ENCODE data around the gene TMEM131.

Gene TMEM131

DNA sequence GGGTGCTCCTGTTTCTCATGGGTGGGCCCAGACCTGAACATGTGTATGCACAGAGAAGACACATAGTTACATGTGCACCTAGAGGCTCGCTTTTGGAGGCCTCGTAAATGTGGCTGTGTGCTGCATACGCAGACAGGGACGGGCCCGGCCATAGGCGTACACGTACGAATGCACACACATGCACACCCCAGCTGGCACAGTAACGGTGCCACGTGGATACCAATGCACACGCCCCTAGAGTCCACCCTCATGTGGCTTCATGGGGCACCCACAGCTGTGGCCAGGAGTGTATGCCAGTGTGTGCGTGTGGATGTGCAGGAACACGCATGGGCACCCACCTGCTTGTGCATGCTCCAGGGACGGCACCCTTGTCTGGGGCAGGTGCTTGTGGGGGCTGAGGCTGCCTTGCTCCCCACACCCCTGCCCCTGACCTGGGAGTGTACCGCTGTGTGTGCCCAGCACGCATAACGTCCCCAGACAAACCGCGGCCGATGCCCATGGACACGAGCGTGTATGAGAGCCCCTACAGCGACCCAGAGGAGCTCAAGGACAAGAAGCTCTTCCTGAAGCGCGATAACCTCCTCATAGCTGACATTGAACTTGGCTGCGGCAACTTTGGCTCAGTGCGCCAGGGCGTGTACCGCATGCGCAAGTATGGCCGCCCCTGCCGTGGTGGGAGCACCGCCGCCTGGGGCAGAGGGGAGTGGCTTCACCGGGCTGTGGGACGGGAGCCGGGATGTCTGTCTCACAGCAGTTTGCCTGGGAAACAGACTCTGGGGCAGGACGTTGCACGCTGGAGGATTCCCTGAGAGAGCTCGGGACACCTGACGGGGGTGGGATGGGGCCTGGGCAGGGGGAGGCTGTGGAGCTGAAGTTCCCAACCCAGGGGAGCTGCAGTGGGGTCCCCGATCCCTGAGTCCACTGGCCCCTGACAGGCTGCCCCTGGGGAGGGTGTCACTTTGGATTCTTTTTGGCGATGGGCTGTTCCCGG, 261.4 kb downstream of the TMEM131 start:
- no peak for DNase-seq

GRCh38 chr2:97733341-97734035, 262.3 kb downstream of the TMEM131 start:
- DNase-seq = no peak

- DNase-seq = no peak
These were observed 263.1 kb downstream of the TMEM131 start for GRCh38 chr2:97732436-97733340.

- no peak for DNase-seq
These were observed 264.3 kb downstream of the TMEM131 start for GRCh38 chr2:97731274-97732020.

DNA sequence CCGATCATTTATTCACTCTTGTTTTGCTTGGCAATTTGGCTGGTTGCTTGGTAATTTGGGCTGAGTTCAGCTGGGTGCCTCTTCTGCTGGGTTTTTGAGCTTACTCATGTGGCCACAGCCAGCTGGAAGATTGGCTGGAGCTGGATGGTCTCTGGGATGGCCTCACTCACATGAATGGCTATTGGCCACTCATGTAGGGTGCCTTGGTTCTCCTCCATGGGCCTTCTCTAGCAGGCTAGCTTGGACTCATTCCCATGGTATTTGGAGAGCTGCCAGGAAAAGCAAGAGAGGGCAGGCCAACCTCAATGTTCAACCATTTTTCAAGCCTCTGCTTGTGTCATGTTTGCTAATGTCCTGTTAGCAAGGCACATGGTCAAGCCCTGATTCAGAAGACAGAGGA, 265.5 kb downstream of the TMEM131 start:
- no peak for DNase-seq

- no peak for DNase-seq
These were observed 267.5 kb downstream of the TMEM131 start for GRCh38 chr2:97728091-97728731.

DNA sequence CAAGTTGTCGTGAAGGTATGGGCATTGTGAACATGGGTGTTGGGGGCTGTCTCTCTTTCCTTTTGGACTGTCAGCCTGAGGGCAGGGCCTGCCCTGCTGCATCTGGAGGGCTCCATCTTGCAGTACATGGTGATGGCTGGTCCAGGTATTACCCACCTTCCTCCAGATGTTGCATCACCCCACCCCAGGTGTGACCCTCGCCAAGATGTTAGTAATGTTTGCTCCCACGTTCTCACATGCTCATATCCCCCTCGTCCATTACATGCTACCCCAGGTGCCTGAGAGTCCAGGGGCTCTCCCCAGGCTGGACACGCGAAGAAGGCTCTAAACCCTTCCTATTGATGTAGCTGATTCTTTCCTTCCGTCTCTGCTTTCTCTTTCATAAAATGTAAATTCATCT, 268.5 kb downstream of the TMEM131 start:
- DNase-seq = no peak

DNA sequence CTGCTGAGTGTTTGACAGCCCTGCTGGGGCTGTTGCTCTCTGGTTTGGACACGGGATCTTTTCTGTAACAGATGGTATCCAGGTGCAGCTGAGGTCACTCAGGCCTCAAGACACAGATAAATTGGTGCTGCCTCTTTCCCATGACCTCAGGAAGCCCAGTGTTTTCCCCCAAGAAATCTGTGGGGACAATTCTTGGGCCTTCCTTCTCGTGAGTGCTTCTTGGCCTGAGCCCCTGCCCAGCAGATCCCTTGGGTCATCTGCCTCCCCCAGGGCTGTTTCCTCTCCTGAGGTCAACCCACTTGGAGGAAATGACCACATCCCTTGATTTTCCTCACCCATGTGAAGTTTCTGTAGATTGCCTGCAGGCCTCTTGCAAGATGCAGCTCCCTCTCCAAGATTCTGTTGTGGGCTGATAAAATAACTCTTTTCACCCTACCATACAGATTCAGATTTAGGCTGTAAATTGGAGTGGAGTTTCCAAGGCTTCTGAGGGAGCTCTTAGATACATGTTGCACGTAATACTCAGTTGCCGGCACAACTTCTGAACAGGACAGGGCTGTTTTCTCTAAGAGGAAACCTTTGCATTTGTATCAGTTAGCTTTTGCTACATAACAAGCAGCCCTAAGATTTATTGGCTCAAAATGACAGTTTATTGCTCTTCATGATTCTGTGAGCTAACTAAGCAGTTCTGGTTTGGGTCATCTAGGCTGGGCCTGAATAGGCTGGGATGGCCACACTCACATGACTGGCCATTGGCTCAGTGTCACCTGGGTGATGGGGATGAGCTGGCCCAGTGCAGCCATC, 269.3 kb downstream of the TMEM131 start:
- DNase-seq = no peak

GRCh38 chr2:97724946-97725688, 270.6 kb downstream of the TMEM131 start:
- DNase-seq = no peak

DNA sequence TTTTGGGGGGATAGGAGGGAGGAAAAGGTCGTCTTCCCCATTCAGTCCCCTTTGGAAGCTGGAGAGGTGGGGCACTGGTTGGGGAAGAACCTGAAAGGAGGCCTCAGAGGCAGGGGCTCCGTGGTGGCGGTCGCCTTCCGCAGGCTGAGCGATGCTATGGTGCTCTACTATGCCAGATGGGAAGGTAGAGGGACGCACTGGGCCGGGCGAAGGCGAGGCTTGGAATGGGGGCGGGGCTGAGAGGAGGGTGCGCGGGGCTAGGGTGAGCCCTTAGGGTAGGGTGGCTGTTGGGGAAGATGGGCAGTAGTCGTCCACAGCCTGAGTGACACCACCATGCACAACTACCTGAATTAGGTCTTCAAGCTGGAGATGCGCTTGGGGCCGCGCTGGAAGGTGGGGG, 271.2 kb downstream of the TMEM131 start:
- no peak for DNase-seq

GRCh38 chr2:97724073-97724410, 271.7 kb downstream of the TMEM131 start:
- no peak for DNase-seq

GRCh38 chr2:97723156-97724072, 272.3 kb downstream of the TMEM131 start:
- DNase-seq = no peak

DNA sequence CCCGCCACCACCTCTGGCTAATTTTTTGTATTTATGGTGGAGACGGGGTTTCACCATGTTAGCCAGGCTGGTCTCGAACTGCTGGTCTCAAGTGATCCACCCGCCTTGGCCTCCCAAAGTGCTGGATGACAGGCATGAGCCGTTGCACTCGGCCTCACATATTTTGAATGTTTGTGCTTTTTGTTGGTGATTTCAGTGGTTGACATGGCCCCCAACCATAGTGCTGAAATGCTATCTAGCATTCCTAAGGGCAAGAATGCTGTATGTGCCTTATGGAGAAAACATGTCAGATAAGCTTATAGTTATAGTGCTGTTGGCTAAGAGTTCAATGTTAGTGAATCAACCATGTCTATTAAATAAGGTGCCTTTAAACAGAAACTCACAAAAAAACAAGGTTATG, 273.5 kb downstream of the TMEM131 start:
- no peak for DNase-seq

- DNase-seq = no peak
These were observed 275.0 kb downstream of the TMEM131 start for GRCh38 chr2:97720746-97721145.

DNA sequence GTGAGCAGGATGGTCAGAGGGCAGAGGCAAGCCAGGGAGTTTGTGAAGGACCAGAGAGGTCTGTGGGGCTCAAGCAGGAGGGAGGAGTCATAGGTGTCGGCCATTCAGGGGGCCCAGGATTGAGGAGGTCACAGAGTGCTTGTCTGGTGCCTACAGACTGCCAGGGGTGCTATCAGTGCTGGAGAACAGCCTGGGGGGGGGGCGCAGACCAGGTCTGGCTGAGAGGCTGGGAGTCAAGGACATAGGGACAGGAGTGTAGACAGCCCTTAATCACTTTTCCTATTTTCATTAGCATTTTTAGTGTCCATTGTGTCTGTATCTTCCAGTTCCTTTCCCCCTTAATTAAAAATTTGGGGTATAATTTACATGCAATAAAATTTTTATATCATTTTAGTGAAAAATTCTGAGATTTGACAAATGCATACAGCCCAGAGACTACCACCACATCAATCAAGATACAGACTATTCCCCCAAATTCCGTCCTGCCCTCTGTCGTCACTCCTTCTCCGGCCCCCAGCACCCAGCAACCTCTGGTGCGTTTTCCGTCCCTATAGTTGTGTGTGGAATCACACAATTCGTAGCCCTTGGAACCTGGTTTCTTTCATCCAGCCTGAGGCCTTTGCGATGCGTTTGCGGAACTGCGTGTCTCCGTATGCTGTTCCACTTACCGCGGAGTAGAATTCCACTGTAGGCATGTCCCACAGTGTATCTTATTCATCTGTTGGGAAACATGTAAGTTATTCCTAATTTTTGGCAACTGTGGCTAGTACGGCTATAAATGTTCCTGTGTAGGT, 276.2 kb downstream of the TMEM131 start:
- no peak for DNase-seq

DNA sequence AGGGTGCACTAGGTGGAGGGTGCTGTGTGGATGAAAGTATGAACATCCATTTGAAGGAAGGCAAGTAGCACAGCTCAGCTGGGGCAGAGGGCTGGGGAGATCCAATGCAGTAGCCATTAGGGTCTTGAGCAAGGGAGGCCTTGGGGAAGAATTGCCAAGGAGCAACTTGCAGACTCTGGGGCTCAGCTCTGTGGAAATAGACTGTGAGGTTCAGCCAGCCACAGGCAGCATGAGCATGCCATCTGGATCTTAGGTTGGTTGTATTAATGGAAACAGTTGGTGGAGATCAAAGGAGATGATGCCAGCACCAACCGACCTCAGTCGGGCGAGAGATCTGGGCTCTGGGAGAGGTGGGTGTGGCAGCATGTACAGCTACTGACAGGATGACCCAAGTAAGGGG, 276.8 kb downstream of the TMEM131 start:
- no peak for DNase-seq

GRCh38 chr2:97718051-97718882, 277.5 kb downstream of the TMEM131 start:
- DNase-seq = no peak
